Germinal center (tissue), 1 donor: ENCODE data around the gene PRDM16.

ENCODE experiments used
- DNase-seq: peaks from one replicate; pipeline ENCODE4 v3.0.0; 2012; ENCODE audit warnings: mixed read lengths, low spot score

Gene PRDM16

GRCh38 chr1:3463891-3464648, 395.1 kb downstream of the PRDM16 start:
- DNase-seq, result no peak

GRCh38 chr1:3464649-3465025, 395.6 kb downstream of the PRDM16 start:
- no peak for DNase-seq

- DNase-seq, result no peak
Measured at GRCh38 chr1:3465091-3465934, 396.3 kb downstream of the PRDM16 start.

DNA sequence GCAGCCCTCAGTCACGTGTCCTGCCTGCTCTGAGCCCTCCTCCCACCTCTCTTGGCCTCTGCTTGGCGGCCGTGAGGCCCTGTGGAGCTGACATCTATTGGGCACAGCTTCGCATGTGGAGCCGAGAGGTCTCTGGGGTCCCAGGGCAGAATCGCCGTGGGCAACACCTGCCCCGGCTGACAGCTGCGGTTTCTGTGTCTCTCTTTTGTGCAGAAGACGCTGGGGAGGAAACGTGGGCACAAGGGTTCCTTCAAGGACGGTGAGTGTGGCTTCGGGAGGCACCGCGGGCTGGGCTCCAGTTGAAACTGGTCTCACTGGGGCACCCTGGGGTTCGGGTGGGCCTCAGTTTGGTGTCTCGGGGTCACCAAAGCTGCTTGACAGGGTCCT, 396.9 kb downstream of the PRDM16 start:
- DNase-seq, result no peak

- no peak for DNase-seq
Measured at GRCh38 chr1:3466366-3467075, 397.5 kb downstream of the PRDM16 start.

- DNase-seq, result no peak
Measured at GRCh38 chr1:3467096-3468036, 398.4 kb downstream of the PRDM16 start.

DNA sequence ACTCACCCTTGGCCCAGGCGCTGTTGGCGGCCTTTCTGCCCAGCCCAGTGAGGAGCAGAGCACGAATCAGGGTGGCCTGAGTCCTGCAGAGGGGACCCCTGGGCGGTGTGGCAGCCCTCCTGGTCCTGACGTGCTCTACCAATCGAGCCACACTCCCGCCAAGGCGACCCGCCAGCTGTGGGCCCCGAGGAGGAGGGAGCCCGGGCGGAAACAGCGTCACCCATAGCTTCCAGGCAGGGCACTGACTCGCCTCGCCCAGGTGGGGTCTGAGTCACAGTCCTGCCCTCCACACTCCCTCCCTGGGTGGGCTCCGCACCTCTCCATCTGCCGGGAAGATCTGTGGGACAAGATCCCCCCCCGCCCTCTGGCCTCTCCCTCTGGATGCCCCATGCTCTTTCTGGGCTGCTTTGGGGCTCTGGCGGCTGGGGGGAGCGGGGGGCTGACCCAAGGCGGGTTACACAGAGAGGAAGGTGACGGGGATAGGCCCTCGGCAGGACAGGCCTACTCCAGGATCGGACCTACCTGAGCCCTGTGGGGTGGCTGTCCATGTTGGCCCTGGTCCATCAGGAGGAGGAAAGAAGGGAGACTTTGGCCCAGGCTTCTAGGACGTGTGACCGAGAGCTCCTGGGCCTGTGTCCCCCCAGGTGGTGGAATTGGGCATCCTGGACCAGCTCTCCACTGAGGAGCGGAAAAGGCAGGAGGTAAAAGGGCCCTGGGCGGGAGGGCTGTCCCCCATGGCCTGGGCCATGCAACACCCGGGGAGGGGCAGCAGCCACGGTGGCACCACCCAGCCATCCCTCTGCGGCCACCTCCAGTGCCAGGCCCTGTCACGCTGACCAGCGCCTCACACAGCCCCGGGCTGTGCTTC, 399.5 kb downstream of the PRDM16 start:
- no peak for DNase-seq

DNA sequence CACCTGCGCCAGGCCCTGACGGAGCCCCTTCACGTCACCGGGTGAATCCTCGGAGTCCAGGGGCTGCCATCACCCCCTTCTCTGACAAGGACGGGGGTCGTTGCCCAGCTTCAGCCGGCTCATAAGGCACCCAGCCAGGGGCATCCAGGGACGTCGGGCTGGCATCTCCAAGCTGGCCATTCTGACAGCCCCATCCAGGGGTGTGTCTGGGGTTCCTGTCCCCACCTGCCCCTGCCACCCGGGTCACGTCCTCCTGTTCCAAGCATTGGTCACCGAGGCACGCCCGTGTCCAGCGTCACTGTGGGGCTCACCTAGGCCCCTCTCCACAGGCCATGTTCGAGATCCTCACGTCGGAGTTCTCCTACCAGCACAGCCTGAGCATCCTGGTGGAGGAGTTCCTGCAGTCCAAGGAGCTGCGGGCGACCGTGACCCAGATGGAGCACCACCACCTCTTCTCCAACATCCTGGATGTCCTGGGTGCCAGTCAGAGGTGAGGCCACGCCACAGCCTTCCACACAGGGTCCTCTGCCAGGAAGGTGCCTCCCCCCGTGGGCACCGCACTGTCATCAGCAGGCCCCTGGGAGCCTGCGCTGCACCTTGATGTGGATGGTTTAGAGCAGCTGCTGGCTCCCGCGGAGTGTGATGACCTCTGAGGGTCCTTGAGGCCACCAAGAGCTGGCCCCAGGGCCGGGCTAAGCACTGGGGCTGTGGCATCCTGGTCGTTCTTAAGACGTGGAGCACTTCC, 400.3 kb downstream of the PRDM16 start:
- DNase-seq, result no peak

GRCh38 chr1:3469849-3470649, 401.0 kb downstream of the PRDM16 start:
- no peak for DNase-seq

DNA sequence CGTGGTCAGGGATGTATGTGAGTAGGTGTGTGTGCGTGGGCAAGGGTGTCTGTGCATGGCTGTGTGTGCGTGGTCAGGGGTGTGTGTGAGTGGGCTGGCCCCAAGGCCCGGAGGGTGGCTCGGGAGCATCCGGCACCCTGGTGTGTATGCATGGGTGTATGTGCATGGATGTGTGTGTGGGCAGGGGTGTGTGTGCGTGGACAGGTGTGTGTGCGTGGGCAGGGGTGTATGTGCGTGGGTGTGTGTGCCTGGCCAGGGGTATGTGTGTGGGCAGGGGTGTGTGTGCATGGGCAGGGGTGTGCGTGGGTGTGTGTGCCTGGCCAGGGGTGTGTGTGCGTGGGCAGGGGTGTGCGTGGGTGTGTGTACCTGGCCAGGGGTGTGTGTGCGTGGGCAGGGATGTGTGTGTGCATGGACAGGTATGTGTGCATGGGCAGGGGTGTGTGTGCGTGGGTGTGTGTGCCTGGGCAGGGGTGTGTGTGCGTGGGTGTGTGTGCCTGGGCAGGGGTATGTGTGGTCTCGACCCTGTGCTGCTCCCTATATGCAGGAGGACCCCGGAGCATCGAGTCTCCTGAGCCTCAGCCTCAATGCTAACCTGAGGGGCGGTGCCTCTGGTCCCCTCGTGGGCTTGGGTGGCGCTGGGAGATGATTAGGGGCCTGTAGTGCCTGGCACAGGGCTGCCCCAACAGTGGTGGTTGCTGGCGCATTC, 401.8 kb downstream of the PRDM16 start:
- no peak for DNase-seq

DNA sequence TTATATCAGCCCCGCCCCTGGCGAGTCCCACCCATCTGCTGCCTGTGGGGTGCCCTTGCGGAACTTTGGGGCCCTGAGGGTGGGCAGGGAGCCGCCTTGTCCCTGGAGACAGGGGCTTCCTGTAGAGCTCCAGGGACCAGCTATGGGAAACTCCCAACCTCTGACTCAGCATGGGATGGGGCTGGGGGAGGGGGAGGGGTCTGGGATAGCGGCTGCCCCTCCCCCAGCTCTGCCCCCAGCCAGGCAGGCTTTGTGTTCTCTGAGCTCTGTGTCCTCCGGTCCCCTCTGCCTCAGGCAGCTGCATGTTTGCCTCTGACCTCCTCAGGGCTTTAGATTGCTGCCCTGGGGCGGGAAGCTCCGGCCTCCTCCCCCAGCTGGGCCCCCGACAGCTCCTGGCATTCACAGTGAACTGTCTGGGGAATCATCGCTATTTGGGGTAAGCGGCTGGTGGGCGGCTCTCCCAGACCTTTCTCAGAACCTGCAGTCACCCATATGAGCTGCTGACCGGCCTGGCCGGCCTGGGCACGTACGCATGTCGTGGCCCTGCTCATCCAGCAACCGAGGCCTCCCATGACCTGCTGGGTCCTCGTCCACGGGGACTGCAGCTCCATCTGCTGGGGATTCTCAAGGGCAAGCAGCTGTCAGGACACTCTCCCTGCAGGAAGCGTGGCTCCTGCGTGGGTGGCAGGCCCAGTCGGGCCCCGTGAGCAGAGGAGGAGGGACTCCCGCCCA, 402.5 kb downstream of the PRDM16 start:
- no peak for DNase-seq

- DNase-seq, result no peak
Measured at GRCh38 chr1:3472088-3472850, 403.3 kb downstream of the PRDM16 start.

GRCh38 chr1:3472906-3473305, 403.9 kb downstream of the PRDM16 start:
- DNase-seq, result no peak

- no peak for DNase-seq
Measured at GRCh38 chr1:3473381-3473844, 404.4 kb downstream of the PRDM16 start.

DNA sequence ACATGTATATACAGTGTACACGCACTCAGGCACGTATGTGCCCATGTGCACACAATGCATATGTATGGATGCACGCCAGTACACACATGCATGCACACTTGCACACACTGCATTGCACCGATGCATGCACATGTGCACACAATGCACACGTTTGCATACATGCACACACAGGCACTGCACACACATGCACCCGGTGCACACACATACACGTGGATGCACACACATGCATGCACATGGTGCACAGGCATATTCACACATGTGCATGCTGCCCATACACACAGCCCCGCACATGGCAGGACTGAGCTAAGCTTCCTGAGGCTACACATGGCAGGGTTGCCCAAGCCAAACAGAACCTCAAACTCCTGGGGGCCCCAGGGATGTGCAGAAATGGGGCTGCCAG, 405.0 kb downstream of the PRDM16 start:
- no peak for DNase-seq

DNA sequence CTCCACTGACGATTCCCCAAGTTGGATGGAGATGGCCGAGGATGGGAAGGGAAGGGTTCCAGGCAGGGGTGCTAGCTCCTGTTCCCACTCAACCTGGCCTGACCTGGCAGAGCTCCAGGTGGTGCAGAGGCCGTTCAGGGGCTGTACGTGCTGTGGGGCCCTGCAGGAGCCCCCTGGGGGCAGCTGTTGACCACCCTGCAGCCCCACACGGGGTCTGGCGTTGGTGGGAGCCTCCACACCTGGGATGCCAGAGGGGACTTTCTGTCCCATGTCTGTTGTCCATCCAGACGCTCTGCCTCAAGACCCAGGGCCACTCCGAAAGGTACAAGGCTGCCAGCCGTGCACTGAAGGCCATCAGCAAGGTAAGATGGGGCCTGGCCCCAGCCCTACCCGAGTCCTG, 405.4 kb downstream of the PRDM16 start:
- DNase-seq, result no peak
